ENCODE measurements around the gene IDI1. TPM values are rescaled to one million over a fixed set of nuclear protein-coding genes. Genes with fewer than 3 reads are reported as not detected.
"Not testable (repeated sequence)": the region's sequence is repeated elsewhere in the genome, so short reads cannot be mapped to it uniquely, and the experiment has no call there.

Gene IDI1
- total RNA-seq, 1 donor: 180 TPM

- Histone ChIP-seq H3K9me3 (ENCODE audit: low read depth, low read length) (no peaks in the 10 kb centered on the region), H3K4me3 (ENCODE audit: low read length) (no peak overlapping the region), H3K4me1 (ENCODE audit: insufficient read depth, low read length) (no peaks in the 10 kb centered on the region), H3K27me3 (ENCODE audit: insufficient read depth, low read length) (no peaks in the 10 kb centered on the region)
Measured at GRCh38 chr10:1026578-1026977, 22.3 kb downstream of the IDI1 start.

- no peaks in the 10 kb centered on the region for H3K9me3 ChIP-seq (ENCODE audit: low read depth, low read length)
- no peaks in the 10 kb centered on the region for H3K4me1 ChIP-seq (ENCODE audit: insufficient read depth, low read length)
- no peak within 1 kb of the TSS for H3K4me3 ChIP-seq (ENCODE audit: low read length)
- H3K27me3 ChIP-seq (ENCODE audit: insufficient read depth, low read length): no peaks in the 10 kb centered on the region
Measured at GRCh38 chr10:1025683-1026082, 23.2 kb downstream of the IDI1 start, which contains the start of gene IDI2. TSS of gene IDI2 (minus strand) at chr10:1025859. CDS start at chr10:1024723, 1,136 bp downstream.

- Histone ChIP-seq H3K27me3 (ENCODE audit: insufficient read depth, low read length) (no peaks in the 10 kb centered on the region), H3K9me3 (ENCODE audit: low read depth, low read length) (no peaks in the 10 kb centered on the region), H3K4me3 (ENCODE audit: low read length) (no peak overlapping the region), H3K4me1 (ENCODE audit: insufficient read depth, low read length) (no peaks in the 10 kb centered on the region)
Measured at GRCh38 chr10:1024103-1024502, 24.8 kb downstream of the IDI1 start.

- H3K27me3 ChIP-seq (ENCODE audit: insufficient read depth, low read length): no peaks in the 10 kb centered on the region
- H3K9me3 ChIP-seq (ENCODE audit: low read depth, low read length): no peaks in the 10 kb centered on the region
- no peak overlapping the region for H3K4me3 ChIP-seq (ENCODE audit: low read length)
- H3K4me1 ChIP-seq (ENCODE audit: insufficient read depth, low read length): no peaks in the 10 kb centered on the region
Measured at GRCh38 chr10:1022413-1022812, 26.5 kb downstream of the IDI1 start.

- H3K27me3 ChIP-seq (ENCODE audit: insufficient read depth, low read length): no peaks in the 10 kb centered on the region
- H3K9me3 ChIP-seq (ENCODE audit: low read depth, low read length): no peaks in the 10 kb centered on the region
- H3K4me1 ChIP-seq (ENCODE audit: insufficient read depth, low read length): no peaks in the 10 kb centered on the region
- no peak overlapping the region for H3K4me3 ChIP-seq (ENCODE audit: low read length)
Measured at GRCh38 chr10:1020958-1021357, 28.0 kb downstream of the IDI1 start.

- H3K9me3 ChIP-seq (ENCODE audit: low read depth, low read length): no peaks in the 10 kb centered on the region
- H3K4me1 ChIP-seq (ENCODE audit: insufficient read depth, low read length): no peaks in the 10 kb centered on the region
- no peaks in the 10 kb centered on the region for H3K27me3 ChIP-seq (ENCODE audit: insufficient read depth, low read length)
- H3K4me3 ChIP-seq (ENCODE audit: low read length): no peak overlapping the region
Measured at GRCh38 chr10:1020460-1020859, 28.5 kb downstream of the IDI1 start.

- no peaks in the 10 kb centered on the region for H3K4me1 ChIP-seq (ENCODE audit: insufficient read depth, low read length)
- no peak overlapping the region for H3K4me3 ChIP-seq (ENCODE audit: low read length)
- no peaks in the 10 kb centered on the region for H3K9me3 ChIP-seq (ENCODE audit: low read depth, low read length)
- no peaks in the 10 kb centered on the region for H3K27me3 ChIP-seq (ENCODE audit: insufficient read depth, low read length)
Measured at GRCh38 chr10:1019362-1019761, 29.6 kb downstream of the IDI1 start.

GRCh38 chr10:1015688-1016087 is 33.2 kb downstream of the IDI1 start:
- no peaks in the 10 kb centered on the region for H3K9me3 ChIP-seq (ENCODE audit: low read depth, low read length)
- H3K27me3 ChIP-seq (ENCODE audit: insufficient read depth, low read length): no peaks in the 10 kb centered on the region
- no peak overlapping the region for H3K4me3 ChIP-seq (ENCODE audit: low read length)
- peaks cover 4% of the 10 kb centered on the region for H3K4me1 ChIP-seq (ENCODE audit: insufficient read depth, low read length)

- Histone ChIP-seq H3K27me3 (ENCODE audit: insufficient read depth, low read length) (no peaks in the 10 kb centered on the region), H3K4me3 (ENCODE audit: low read length) (no peak overlapping the region), H3K4me1 (ENCODE audit: insufficient read depth, low read length) (peaks cover 5% of the 10 kb centered on the region), H3K9me3 (ENCODE audit: low read depth, low read length) (no peaks in the 10 kb centered on the region)
Measured at GRCh38 chr10:1011696-1012095, 37.2 kb downstream of the IDI1 start.

GRCh38 chr10:1010703-1011102 is 38.2 kb downstream of the IDI1 start:
- H3K4me1 ChIP-seq (ENCODE audit: insufficient read depth, low read length): peaks cover 5% of the 10 kb centered on the region
- no peaks in the 10 kb centered on the region for H3K9me3 ChIP-seq (ENCODE audit: low read depth, low read length)
- H3K4me3 ChIP-seq (ENCODE audit: low read length): no peak overlapping the region
- H3K27me3 ChIP-seq (ENCODE audit: insufficient read depth, low read length): no peaks in the 10 kb centered on the region

GRCh38 chr10:1009947-1010346 is 39.0 kb downstream of the IDI1 start:
- not testable (repeated sequence) for H3K4me3 ChIP-seq (ENCODE audit: low read length); H3K4me1 ChIP-seq (ENCODE audit: insufficient read depth, low read length); H3K27me3 ChIP-seq (ENCODE audit: insufficient read depth, low read length); H3K9me3 ChIP-seq (ENCODE audit: low read depth, low read length)

- no peaks in the 10 kb centered on the region for H3K27me3 ChIP-seq (ENCODE audit: insufficient read depth, low read length)
- peaks cover 5% of the 10 kb centered on the region for H3K4me1 ChIP-seq (ENCODE audit: insufficient read depth, low read length)
- no peak overlapping the region for H3K4me3 ChIP-seq (ENCODE audit: low read length)
- no peaks in the 10 kb centered on the region for H3K9me3 ChIP-seq (ENCODE audit: low read depth, low read length)
Measured at GRCh38 chr10:1009071-1009494, 39.8 kb downstream of the IDI1 start.

- no peak overlapping the region for H3K4me3 ChIP-seq (ENCODE audit: low read length)
- H3K4me1 ChIP-seq (ENCODE audit: insufficient read depth, low read length): peaks cover 5% of the 10 kb centered on the region
- no peaks in the 10 kb centered on the region for H3K27me3 ChIP-seq (ENCODE audit: insufficient read depth, low read length)
- peaks cover 5% of the 10 kb centered on the region for H3K9me3 ChIP-seq (ENCODE audit: low read depth, low read length)
Measured at GRCh38 chr10:1007583-1007982, 41.3 kb downstream of the IDI1 start.

- Histone ChIP-seq H3K4me1 (ENCODE audit: insufficient read depth, low read length) (peaks cover 5% of the 10 kb centered on the region), H3K27me3 (ENCODE audit: insufficient read depth, low read length) (no peaks in the 10 kb centered on the region), H3K9me3 (ENCODE audit: low read depth, low read length) (peaks cover 10% of the 10 kb centered on the region), H3K4me3 (ENCODE audit: low read length) (no peak overlapping the region)
Measured at GRCh38 chr10:1006573-1006972, 42.3 kb downstream of the IDI1 start.

- Histone ChIP-seq H3K27me3 (ENCODE audit: insufficient read depth, low read length) (no peaks in the 10 kb centered on the region), H3K4me1 (ENCODE audit: insufficient read depth, low read length) (no peaks in the 10 kb centered on the region), H3K9me3 (ENCODE audit: low read depth, low read length) (peaks cover 10% of the 10 kb centered on the region), H3K4me3 (ENCODE audit: low read length) (no peak overlapping the region)
Measured at GRCh38 chr10:1003884-1004670, 44.8 kb downstream of the IDI1 start.

- H3K4me1 ChIP-seq (ENCODE audit: insufficient read depth, low read length): no peaks in the 10 kb centered on the region
- no peaks in the 10 kb centered on the region for H3K27me3 ChIP-seq (ENCODE audit: insufficient read depth, low read length)
- H3K4me3 ChIP-seq (ENCODE audit: low read length): no peak overlapping the region
- peaks cover 10% of the 10 kb centered on the region for H3K9me3 ChIP-seq (ENCODE audit: low read depth, low read length)
Measured at GRCh38 chr10:1002425-1003006, 46.4 kb downstream of the IDI1 start.

Measured in mononuclear cell (primary cell).